ENCODE data around the gene APBA1.
A peak's percentile ranks its signal among the peaks of the same experiment; 100 is the strongest.
"Not testable (repeated sequence)": the region's sequence is repeated elsewhere in the genome, so short reads cannot be mapped to it uniquely, and the experiment has no call there.

Gene APBA1

DNA sequence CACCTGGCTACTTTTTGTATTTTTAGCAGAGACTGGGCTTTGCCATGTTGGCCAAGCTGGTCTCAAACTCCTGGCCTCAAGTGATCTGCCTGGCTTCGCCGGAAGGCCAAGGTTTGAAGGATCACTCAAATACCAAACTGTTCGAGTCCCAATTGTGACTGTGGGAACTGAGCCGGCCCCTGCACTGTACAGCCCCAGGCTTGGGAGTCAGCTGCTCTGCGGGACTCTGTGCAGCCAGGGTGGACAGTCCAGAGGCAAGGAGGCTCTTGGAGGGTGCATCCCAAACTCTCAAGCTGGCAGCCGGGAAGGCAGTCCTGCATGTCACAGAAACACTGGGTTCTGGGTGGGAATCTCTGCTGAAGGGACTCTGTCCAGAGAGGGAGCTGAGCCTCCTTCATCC is 238.2 kb downstream of the APBA1 start:
- no peak for DNase-seq

DNA sequence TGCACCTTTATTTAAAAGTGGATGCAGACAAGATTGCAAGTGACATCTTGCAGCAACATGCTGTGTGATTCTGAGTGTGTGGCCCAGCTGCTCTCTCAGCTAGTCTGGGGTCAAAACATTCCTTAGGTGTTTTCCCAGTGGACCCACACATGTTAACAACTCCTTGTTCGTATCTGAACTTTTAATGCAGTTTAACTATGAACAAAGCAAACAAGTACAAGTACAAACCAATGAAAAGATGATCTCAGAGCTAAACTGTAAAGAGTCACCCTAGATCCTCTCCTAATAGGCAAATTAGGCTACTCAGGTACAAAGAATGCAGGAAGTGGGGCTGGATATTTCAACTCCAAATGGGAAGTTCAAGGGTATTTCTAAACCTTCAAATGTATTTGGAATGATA is 238.8 kb downstream of the APBA1 start:
- DNase-seq = no peak

DNA sequence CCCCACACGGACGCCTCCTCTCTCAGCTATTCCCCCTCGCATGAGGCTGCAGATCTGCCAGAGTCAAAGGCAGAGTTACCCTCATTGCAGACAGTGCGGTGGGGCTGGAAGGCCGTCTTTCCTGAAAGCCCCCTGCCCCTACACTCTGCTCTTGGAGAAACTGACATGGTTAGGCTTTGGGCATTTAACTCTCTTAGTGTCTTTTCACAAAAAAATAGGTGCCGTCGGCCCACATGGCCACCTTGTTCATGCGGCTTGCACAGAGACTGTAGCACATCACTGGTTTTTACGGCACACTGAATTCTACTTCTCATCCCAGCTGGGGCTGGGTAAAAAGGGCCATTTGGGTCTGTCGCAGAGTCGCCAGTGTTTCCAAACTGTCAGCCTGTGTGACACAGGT is 239.5 kb downstream of the APBA1 start:
- DNase-seq = no peak

DNA sequence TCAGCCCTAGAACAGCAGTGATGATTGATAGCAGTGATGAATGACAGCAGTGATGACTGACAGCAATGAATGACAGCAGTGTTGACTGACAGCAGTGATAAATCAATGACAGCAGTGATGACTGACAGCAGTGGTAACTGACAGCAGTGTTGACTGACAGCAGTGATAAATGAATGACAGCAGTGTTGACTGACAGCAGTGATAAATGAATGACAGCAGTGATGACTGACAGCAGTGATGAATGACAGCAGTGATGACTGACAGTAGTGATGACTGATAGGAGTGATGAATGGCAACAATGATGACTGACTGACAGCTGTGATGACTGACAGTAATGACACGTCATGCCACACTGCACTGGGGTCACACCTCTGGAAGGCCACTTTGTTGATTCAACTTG is 240.4 kb downstream of the APBA1 start:
- peak; percentile 3 for DNase-seq

DNA sequence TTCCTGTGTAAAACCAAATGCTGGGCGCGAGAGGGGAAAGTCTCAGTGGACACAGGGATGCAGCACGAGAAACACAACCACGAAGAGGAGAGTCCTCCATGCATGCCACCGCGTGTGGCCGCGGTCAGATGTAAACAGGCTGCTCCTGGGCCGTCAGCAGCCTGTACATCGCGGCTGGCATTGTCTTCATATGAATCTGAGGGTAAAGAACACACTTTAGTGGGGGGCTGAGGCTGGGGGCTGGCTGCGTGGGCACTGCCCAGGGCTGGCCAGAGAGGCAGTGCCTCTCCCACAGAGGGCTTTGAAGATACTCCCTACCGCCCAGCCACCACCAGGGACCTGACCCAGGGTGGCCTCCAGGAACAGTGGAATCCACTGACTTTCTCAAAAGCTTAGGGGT is 241.0 kb downstream of the APBA1 start:
- DNase-seq = no peak

DNA sequence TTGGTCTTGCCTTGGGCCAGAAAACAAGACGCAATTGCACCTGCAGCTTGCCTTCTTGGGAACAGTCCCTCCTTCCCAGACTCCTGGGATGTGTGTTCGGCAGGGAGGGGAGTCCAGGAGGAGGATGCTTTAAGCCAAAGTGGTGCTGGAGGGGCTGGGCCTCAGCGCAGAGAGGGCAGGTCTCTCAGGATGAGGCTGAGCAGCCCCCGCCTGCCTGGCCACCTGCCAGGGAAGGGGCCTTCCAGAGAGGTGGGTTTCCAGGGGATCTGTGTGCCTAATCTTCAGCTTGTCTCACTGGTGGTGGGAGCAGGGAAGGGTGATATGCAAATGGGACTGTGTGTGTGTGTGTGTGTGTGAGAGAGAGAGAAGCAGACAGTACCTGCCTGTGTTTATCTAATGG is 242.0 kb downstream of the APBA1 start:
- no peak for DNase-seq

DNA sequence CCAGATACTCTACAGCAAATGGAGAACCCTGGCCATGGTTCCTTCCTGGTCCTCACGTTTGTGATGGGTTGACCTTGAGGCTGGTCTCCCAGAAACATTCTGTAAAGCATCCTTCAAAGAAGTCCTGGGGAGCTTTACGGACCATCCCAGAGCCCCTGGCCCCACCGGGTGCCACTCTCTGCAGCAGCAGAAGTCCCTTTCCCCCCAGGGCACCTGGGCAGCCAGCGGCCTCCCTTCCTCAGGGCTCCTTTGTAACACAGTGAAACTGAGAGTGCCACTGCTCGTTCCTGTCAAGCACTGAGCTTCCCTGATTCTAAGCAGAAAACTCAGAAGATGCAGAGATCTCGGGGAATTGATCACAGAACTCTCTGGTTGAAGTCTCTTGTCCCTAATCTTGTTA is 242.9 kb downstream of the APBA1 start:
- no peak for DNase-seq

DNA sequence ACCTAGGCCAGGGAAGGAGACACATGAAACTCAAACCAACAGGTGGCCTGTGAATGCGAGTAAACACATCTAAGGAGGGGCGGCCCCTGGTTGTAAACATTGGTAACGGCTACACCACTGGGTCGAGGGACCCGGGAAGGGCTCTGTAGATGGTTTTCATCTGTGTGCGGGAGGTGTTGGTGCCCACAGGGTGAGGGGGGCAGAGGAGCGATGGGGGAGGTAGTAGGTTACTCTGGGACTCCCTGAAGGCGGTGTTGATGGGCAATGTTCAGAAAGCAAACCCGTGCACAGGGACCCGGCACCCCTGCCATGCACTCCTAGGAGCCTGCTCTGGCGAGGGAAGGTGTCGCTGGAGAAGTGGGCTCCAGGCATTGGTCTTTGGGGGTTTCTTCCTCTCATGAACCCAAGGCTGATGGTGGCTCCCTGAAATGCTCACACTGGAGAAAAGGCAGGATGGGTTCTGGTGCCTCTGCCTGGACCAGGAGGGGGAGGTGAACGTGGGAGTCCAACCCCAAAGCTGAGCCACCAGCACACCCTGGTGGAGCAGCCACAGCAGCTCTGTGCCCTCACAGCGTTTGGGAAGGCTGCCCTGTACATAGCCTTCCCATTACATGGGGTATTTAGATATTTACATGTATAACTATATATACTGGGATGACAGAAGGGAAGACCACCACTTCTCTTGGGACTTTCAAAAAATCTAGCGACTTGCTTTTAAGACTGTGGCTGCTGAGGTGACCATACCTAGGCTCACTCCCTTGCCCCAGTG is 244.0 kb downstream of the APBA1 start:
- no peak for DNase-seq

DNA sequence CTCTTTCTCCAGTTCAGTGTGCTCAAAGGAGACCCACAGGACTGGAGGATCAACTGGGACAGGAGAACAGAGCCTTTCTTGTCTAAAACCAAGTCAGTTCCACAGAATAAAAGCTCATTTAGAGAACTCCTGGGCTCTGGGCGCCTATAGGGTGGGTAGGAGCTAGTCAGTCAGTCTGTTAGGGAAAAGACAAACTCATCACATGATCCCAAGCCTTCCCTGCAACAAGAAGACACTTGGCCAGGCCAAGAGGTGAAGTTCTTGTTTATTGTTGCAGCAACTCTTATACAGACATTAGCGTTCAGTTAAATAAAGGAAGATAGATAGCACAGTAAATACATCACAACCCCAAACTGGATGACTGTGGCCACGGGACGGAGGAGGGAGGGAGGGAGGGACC is 244.9 kb downstream of the APBA1 start:
- no peak for DNase-seq

DNA sequence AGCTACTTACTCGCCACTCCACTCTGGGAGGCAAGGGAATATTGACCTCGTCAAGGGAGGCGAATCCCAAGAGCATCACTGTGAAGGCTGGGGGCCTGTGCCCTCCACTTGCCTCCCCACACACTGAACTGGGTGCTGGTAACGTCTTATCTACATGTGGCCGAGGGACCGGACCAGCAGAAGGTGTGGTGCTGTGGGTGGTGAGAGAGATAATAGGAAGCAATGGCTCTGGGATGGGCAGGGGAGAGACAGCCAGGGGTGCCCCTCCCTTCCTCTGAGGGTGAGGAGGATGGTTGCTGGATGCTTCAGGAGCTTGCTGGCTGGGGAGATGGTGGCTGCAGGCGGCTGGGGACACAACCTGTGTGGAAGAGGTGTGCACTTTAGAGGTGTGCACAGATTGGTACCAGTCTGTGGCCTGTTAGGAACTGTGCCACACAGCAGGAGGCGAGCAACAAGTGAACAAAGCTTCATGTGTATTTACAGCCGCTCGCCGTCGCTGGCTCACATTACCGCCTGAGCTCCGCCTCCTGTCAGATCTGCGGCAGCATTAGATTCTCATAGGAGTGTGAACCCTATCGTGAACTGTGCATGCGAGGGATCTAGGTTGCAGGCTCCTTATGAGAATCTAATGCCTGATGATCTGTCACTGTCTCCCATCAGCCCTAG is 246.9 kb downstream of the APBA1 start:
- no peak for DNase-seq

DNA sequence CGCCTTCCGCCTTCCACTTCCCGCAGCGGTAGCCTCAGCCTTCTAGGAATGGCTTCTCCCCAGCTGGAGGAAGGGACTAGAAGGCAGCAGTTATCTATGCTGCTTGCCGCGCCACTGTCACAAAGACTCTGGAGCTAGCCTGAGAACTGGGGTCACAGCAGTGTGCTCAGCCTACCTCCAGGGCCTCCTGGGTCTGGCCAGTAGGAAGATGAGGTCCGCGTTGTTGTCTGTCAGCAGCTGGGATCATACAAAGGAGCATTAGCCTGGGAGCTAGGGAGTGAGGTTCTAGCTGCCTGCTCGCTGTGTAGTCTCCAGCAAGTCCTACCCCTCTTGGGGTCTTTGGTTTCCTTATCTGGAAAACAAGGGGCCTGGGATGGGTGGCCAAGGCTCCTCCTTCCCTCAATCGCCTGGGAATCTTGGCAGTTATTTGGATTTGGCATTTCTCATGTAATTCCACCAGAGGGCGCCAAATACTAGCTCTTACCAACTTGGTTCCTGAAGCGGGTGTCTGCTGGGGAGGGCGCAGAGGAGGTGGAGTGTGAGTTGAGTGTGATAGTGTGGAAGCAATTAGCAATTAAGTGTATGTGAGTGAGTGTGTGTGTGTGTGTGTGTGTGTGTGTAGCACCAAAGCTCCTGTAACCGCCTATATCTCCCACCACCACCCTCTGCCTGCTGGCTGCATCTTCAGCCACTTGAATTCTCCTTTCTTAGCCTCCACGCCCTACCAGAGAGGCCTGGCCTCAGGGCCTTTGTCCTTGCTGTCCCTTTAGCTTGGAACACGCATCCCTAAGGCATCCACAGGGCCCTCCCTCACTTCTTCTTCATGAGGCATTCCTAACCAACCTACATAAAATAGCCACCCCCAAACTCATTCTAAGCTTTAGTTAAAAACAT is 250.0 kb downstream of the APBA1 start:
- DNase-seq = peak; percentile 68

DNA sequence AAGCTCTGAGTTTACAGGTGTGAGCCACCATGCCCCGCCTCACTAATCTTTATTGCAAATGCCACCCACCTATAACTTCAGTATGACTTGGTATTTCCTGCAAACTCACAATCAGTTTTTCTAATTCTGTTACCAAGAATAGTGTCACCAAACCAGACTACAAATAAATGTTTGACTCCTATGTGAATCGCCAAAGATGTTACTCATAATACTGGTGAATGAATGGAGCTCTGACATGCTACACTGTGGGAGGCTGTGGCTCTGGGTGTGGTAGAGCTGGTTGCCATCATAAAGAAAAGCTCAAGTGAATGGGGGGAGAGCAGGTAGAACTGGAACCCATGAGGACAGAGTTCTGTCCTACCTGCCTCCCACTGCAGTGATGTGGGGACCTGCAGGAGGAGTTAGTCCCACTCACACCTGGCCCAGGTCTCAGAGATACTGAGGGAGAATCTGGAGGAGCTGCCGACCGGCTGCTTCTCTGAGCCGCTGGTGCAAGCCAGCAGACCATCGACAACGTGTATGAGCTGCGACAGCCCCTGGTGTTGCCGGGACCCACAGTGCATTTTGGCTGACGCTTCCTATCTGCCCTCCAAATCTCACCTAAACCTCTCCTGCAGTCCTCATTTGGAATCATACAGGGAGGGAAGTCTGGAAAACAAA is 251.4 kb downstream of the APBA1 start:
- DNase-seq = no peak

DNA sequence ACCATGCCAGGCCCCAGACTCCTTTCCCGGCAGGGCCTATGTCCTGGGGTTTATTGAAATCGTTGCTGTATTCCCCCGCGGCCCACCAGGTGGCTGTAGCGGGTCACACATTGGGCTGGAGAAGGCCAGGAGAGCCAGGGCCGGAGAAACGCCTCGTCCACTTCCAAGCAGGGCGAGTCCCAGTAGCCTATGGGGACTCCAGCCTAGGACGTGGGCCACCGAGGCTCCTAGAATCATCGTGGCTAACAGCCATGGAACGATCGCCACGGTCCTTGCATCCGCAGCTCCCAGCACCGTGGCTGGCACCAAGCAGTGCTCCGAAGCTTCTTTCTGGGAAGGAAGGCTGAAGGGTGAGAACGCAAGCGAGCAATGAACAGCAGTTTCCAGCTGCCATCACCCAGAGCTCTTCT is 259.4 kb downstream of the APBA1 start:
- DNase-seq = peak; percentile 80

DNA sequence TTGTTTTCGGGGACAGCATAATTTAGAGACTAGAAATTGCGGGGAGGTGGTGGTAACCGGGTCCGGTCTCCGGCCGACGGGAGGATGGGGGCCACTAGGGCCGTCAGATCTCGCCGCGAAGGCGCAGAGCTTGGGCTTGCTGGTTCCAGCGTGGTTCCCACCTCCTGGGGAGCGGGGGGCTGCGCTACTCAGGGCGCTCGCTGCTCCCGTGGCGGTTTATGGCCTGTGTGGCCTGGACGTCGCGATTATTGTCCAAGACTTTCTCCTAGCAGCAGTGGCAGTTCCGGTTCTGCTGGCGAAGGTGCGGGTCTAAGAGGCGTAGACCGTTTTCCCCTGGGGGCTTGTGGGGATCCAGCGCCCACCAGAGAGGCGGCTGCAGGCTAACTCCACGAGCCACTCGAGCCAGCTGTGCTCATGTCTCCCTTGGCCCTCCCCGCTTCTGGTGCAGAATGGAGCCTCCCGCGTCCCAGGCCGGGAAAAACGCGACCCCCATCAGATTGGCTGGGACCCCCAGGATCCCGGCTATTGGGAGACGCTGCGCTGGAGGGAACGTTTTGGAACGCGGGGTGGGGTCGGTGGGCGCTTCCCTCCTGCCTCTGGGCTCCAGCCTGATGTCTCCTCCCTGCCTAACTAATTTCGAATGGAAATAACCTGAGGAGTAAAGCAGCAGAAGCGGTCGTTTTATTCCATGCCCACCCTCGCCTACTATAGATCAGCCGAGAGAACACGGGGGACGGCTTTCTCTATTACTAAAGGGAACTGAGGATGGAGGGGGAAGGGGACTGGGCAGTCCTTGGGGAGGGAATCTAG is 260.0 kb downstream of the APBA1 start:
- DNase-seq = no peak

DNA sequence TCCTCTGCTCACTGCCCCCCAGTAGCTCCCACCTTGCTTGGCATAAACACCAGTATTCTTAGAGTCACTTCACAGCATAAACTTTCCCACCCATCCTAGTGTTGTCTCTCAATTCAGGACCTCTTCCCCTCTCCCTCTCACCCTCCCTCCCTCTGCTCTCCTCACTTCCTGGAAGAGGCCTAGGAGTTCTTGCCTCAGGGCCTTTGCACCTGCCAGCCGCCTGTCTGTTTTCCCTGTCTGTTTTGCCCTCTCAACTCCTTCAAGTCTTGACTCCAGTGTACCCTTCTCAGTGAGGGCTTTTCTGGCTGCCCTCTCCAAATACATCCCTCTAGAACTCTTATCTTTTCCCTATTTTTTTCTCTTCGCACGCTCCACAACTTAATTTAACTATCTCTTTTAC is 260.9 kb downstream of the APBA1 start:
- no peak for DNase-seq

DNA sequence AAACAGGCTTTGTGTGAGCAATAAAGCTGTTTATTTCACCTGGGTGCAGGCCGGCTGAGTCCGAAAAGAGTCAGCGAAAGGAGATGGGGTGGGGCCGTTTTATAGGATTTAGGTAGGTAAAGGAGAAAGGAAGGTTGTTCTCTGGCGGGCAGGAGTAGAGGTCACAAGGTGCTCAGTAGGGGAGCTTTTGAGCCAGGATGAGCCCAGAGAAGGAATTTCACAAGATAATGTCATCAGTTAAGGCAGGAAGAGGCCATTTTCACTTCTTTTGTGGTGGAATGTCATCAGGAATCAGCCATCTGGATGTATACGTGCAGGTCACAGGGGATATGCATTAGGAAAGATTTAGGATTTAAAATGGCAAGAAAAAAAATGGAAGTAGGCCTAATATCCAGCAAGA is 262.2 kb downstream of the APBA1 start:
- not testable (repeated sequence) for DNase-seq

DNA sequence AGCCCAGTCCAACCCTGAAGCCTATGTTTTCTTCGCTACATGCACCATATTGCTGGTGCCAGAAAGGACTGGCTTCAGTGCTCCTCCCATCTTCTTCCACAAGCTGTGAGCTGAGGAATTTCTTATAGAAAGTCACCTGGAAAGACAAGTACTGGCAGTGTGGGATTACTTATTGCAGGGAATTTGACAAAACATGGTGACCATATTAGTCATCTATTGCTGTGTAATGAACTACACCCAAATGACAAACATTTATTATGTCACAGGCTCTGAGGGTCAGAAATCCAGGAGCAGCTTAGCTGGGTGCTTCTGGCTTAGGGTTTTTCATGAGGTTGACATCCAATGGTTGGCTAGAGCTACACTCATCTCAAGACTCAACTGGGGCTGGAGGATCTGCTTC is 271.7 kb downstream of the APBA1 start:
- DNase-seq = peak; percentile 23

DNA sequence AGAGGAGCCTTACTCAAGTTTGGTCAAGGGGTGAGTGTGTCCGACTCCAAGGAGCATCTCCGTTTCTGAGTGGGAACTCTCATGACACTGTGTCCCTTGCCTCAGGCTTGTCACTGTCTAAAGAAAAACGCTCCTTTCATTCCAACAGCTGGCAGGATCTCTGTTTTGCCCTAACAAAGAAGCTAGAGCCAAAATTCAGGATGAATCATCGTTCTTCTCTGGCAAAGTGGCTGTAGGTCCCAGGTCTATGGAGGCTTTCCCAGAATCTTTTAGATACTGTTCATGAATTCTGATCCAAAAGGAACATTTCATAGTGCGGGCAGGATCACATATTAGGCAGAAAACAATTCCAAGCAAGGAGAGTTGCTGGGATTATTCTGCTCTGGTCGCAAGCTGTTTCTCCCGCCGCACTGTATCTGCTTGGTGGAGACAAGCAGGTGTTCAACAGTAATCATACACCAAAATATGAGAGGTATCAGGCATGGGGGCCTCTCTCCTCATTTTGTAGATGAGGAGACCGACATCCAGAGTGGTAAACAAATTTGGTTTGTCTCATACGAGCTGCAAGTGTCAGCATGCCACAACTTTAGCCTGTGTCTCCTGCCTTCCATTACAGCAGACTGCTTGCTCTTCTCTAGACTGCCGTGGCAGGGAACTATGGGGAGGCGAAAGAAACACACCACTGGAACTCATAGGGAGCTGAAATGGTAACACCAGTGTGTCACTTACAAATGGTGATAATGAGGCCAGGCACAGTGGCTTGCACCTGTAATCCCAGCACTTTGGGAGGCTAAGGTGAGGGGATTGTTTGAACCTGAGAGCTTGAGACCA is 274.6 kb downstream of the APBA1 start:
- no peak for DNase-seq

DNA sequence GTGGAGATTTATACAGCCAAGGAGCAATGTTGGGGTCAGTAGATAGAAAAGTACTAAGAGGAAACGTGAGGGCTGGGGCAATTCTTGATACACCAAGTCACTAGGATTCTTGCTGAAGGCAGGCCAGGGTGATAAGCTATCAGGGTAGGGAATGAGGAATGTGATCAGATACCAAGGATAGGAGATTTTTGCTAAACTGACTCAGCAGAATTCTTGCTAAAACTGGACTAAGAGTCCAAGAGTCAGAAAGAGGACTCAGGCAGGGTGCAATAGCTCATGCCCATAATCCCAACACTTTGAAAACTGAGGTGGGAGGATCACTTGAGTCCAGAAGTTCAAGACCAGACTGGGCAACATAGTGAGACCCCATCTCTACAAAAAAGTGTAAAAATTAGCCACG is 275.4 kb downstream of the APBA1 start:
- no peak for DNase-seq

DNA sequence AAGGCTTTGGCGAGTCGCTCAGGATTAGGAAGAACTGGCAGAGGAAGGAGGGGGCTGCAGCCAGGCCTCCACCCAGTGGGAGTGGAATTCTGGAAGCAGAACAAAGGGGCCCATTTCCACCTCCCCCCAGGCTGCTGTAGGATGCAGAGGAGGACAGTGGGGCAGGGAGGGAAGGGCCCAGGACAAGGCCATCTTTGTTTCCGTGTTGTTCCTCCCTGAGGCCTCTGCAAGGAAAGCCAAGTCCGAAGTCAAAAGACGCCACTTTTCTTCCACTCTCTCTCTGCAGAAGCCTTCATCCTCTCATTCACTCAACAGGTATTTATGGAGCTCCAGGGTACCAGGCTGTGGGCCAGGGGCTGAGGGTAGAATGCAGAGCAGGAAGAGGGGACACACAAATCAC is 276.5 kb downstream of the APBA1 start:
- DNase-seq = no peak

DNA sequence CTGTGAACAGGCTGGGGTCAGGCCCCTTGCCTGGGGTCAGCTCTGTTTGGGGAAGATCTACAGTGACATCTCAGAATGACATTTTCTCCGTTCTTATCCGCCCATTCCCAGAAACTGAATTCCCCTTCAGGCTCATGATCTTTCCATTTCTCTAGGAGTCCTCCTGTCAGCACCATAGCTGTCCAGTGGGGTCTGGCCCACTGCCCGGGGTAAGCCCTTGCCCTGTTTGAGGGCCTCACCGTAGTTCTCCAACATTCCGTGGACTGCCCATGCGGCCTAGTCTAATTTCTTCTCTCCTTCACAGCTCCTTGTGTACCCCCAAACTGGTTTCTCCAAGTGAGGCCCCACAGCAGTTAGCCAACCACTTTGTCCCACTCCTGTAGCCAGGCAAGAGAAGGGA is 278.7 kb downstream of the APBA1 start:
- DNase-seq = no peak

Data from DMS53 (cell line).